B cell (primary cell): ENCODE measurements around the gene TMEM45A. TPM values are rescaled to one million over a fixed set of nuclear protein-coding genes. Genes with fewer than 3 reads are reported as not detected.
"Not testable (repeated sequence)": the region's sequence is repeated elsewhere in the genome, so short reads cannot be mapped to it uniquely, and the experiment has no call there.

Experiments used
- ATAC-seq: fragments of 200-7000 bp; cut with Tn5 transposase; one replicate; pipeline ENCODE4 v1.10.0; 2021; ENCODE audit warnings: low read depth, mild to moderate bottlenecking, moderate number of reproducible peaks, moderate library complexity
- CTCF ChIA-PET: fragments of 350-600 bp; sonication (Branson Sonifier 250); formaldehyde crosslinking; loops from one replicate; lab custom pipeline; 2021; ENCODE audit warnings: antibody characterized with exemption, inconsistent platforms; lab: Charles Lee
- POLR2A ChIA-PET: fragments of 350-600 bp; sonication (Branson Sonifier 250); formaldehyde crosslinking; loops from one replicate; lab custom pipeline; 2021; ENCODE audit warnings: antibody characterized with exemption; lab: Charles Lee
- DNase-seq: peaks from one replicate; pipeline ENCODE4 v3.0.0; 2013
- H2AFZ ChIP-seq: 2 replicates; pipeline ENCODE4 v1.6.1; 2012; ENCODE audit warnings: mild to moderate bottlenecking, low read depth, low read length; ENCODE audit not compliant: insufficient read depth, poor library complexity, severe bottlenecking
- H3K27ac ChIP-seq, 2 donors: 1 replicate in 1 of 2; 2 replicates in 1 of 2; pipeline ENCODE4 v1.5.1; 2012 to 2013; ENCODE audit warnings: low read length in 2 of 2, mild to moderate bottlenecking in 2 of 2, moderate library complexity in 1 of 2
- H3K27me3 ChIP-seq, 4 experiments: fragments of 200-600 bp in 1 of 4; sonication (generic) in 1 of 4; replicated peaks in 1 of 4; 1 replicate in 2 of 4; 2 replicates in 2 of 4; pipeline versions ENCODE4 v1.6.1 to v1.7.0; 2013 to 2016; ENCODE audit warnings: low read length in 3 of 4, mild to moderate bottlenecking in 2 of 4, mixed read lengths in 1 of 4, moderate library complexity in 1 of 4; ENCODE audit not compliant: insufficient read depth in 4 of 4, control insufficient read depth in 3 of 4; ENCODE audit errors: control extremely low read depth in 1 of 4
- H3K36me3 ChIP-seq, 2 experiments: replicated peaks in 1 of 2; 1 replicate in 1 of 2; 2 replicates in 1 of 2; pipeline versions ENCODE4 v1.6.1 to v1.7.1; 2013; ENCODE audit warnings: low read length in 1 of 2; ENCODE audit not compliant: insufficient read depth in 2 of 2, control insufficient read depth in 1 of 2; ENCODE audit errors: control extremely low read depth in 1 of 2, extremely low read depth in 1 of 2
- H3K4me1 ChIP-seq, 2 donors: fragments of 200-600 bp in 1 of 2; sonication (generic) in 1 of 2; 1 replicate in 1 of 2; 2 replicates in 1 of 2; pipeline versions ENCODE4 v1.5.1 to v1.6.1; 2013 to 2017; ENCODE audit warnings: low read length in 2 of 2; ENCODE audit not compliant: control insufficient read depth in 2 of 2, insufficient read depth in 2 of 2
- H3K4me2 ChIP-seq: replicated peaks from 2 replicates; pipeline ENCODE3; 2012; ENCODE audit warnings: mild to moderate bottlenecking, low read depth, low read length; ENCODE audit not compliant: poor library complexity, severe bottlenecking
- H3K4me3 ChIP-seq, 5 experiments: fragments of 200-600 bp in 1 of 5; sonication (generic) in 1 of 5; 1 replicate in 3 of 5; 2 replicates in 2 of 5; pipeline versions ENCODE4 v1.5.1 to v1.7.0; 2011 to 2016; ENCODE audit warnings: low read length in 4 of 5, mild to moderate bottlenecking in 4 of 5, low read depth in 2 of 5, control low read depth in 1 of 5, moderate library complexity in 1 of 5; ENCODE audit not compliant: insufficient read depth in 1 of 5; ENCODE audit errors: control extremely low read depth in 1 of 5, extremely low read depth in 1 of 5
- H3K79me2 ChIP-seq: fragments of 200-600 bp; sonication (generic); one replicate; pipeline ENCODE4 v1.6.0; 2016; ENCODE audit warnings: low read length; ENCODE audit not compliant: control insufficient read depth, insufficient read depth
- H3K9ac ChIP-seq: fragments of 200-600 bp; sonication (generic); 2 replicates; pipeline ENCODE4 v1.6.1; 2017; ENCODE audit warnings: mild to moderate bottlenecking, low read length, moderate library complexity
- H3K9me3 ChIP-seq, 3 donors: one replicate each; pipeline versions ENCODE4 v1.6.1 to v1.7.1; 2013; ENCODE audit warnings: low read length in 2 of 3; ENCODE audit not compliant: control insufficient read depth in 2 of 3, insufficient read depth in 1 of 3; ENCODE audit errors: control extremely low read depth in 1 of 3
- H4K20me1 ChIP-seq: 2 replicates; pipeline ENCODE4 v1.6.0; 2012; ENCODE audit warnings: mild to moderate bottlenecking, low read length; ENCODE audit not compliant: insufficient read depth, control insufficient read depth, poor library complexity, severe bottlenecking
- H3K27ac Mint-ChIP-seq: one replicate; pipeline ENCODE4 v1.8.0; 2021; ENCODE audit warnings: mixed read lengths
- H3K27me3 Mint-ChIP-seq: one replicate; pipeline ENCODE4 v1.8.0; 2021; ENCODE audit warnings: mixed read lengths
- H3K4me1 Mint-ChIP-seq: one replicate; pipeline ENCODE4 v1.8.0; 2021; ENCODE audit warnings: mixed read lengths
- H3K4me3 Mint-ChIP-seq: one replicate; pipeline ENCODE4 v1.8.0; 2021; ENCODE audit warnings: mixed read lengths
- H3K9me3 Mint-ChIP-seq: one replicate; pipeline ENCODE4 v1.8.0; 2022; ENCODE audit warnings: mixed read lengths; ENCODE audit not compliant: insufficient read depth
- CTCF ChIP-seq: fragments of 200-600 bp; IDR thresholded peaks from one replicate; pipeline ENCODE4 v1.8.0; 2022; ENCODE audit warnings: antibody characterized with exemption, mild to moderate bottlenecking
- EZH2 ChIP-seq: IDR thresholded peaks from 2 replicates; pipeline ENCODE4 v1.6.1; 2012; ENCODE audit warnings: borderline replicate concordance, low read depth, mild to moderate bottlenecking, moderate library complexity, low read length; ENCODE audit not compliant: insufficient read depth, poor library complexity, severe bottlenecking
- WGBS: methylation state at CpG from one replicate; pipeline ENCODE4 v1.1.5; 2013; ENCODE audit warnings: missing lambda C conversion rate; ENCODE audit not compliant: insufficient coverage; 5-methylcytosine and 5-hydroxymethylcytosine counted together
- intact Hi-C: fragments of 100-400 bp; cut with micrococcal nuclease; formaldehyde crosslinking; loops from one replicate; pipeline ENCODE4 v1.10.0; 2022
- polyA plus RNA-seq: library from polyadenylated mRNA; depleted of rRNA; stranded (reverse); fragments of >200 nt; gene quantifications from 2 replicates; pipeline ENCODE4 v1.2.3, GENCODE V29; 2012
- total RNA-seq, 2 donors: library from RNA; stranded (reverse); fragments of 120-200 nt in 1 of 2; gene quantifications; 1 replicate in 1 of 2; 2 replicates in 1 of 2; pipeline versions ENCODE4 v1.2.3 to v1.2.4, GENCODE V29; 2013 to 2022

Gene TMEM45A
- total and polyA plus RNA-seq, 2 donors (not counting 1 experiment from before 2014, with no cell fraction given), result 0.20 TPM; not detected in 1

DNA sequence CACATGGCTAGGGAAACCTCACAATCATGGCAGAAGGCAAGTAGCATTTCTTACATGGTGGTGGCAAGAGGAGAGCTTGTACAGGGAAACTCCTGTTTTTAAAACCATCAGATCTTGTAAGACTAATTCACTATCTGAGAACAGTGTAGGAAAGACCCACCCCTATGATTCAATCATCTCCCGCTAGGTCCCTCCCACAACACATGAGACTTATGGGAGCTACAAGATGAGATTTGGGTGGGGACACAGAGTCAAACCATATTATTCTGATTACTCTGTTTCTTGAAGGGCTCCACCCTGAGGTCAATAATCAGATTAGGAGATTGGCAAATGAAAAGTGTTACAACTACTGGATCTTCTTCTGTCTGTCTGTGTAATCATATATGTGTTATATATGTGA lies 21.5 kb upstream of the TMEM45A start:
- Mint-ChIP-seq H3K27ac (no peak overlapping the region), H3K4me3 (no peak overlapping the region), H3K4me1 (no peaks in the 10 kb centered on the region), H3K9me3 (peaks cover 8% of the 10 kb centered on the region), H3K27me3 (peaks cover 5% of the 10 kb centered on the region)
- Histone ChIP-seq H3K27me3 (no peaks in the 10 kb centered on the region), H3K36me3 (no peaks in the 10 kb centered on the region), H3K4me1 (no peaks in the 10 kb centered on the region), H2AFZ (no peak overlapping the region), H3K9ac (no peak overlapping the region), H4K20me1 (no peaks in the 10 kb centered on the region), H3K27ac (no peak overlapping the region), H3K9me3 (peaks cover 0 to 10% (median 6%) of the 10 kb centered on the region in 3 donors), H3K79me2 (no peaks in the 10 kb centered on the region), H3K4me3 (no peak overlapping the region), H3K4me2 (no peak overlapping the region)
- no peak for DNase-seq
- ChIA-PET POLR2A (no interaction called here), CTCF (no interaction called here)
- TF ChIP-seq EZH2 (no peak), CTCF (no peak)
- intact Hi-C loops, result no loop called here
- no CpG with 5 or more reads among the region's 1 CpG for WGBS
- no peak for ATAC-seq

DNA sequence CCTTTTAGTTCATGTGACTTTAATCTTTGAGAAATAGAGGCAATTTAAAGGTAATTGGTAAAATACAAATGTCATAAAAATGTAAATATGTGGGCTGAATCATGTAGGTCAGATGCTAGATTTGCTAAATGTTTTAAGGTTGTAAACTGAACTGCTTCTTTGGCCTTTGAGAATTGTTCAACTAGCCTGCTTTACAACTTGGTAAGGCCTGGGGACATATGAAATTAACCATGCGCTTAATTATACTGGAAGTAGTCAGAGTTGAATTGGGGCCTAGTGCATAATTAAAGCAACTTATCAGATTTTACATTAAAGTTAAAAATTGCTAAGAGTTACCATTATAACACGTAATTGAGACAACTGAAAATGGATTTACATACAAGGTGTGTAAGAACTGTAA lies 21.0 kb upstream of the TMEM45A start:
- no peak overlapping the region for H2AFZ ChIP-seq
- H3K9me3 ChIP-seq, result peaks cover 0 to 10% (median 6%) of the 10 kb centered on the region in 3 donors
- H3K27ac ChIP-seq, result no peak overlapping the region
- H3K79me2 ChIP-seq, result no peaks in the 10 kb centered on the region
- WGBS, result no CpG with 5 or more reads among the region's 2 CpGs
- peaks cover 5% of the 10 kb centered on the region for H3K27me3 Mint-ChIP-seq
- no peak overlapping the region for H3K4me3 Mint-ChIP-seq
- ChIA-PET POLR2A (no interaction called here), CTCF (no interaction called here)
- no peaks in the 10 kb centered on the region for H3K4me1 Mint-ChIP-seq
- H3K36me3 ChIP-seq, result no peaks in the 10 kb centered on the region
- H3K4me1 ChIP-seq, result no peaks in the 10 kb centered on the region
- H4K20me1 ChIP-seq, result no peaks in the 10 kb centered on the region
- H3K27ac Mint-ChIP-seq, result no peak overlapping the region
- no peak overlapping the region for H3K4me2 ChIP-seq
- no peak overlapping the region for H3K9ac ChIP-seq
- H3K27me3 ChIP-seq, result no peaks in the 10 kb centered on the region
- TF ChIP-seq EZH2, result no peak
- no peak for TF ChIP-seq CTCF
- no peak for DNase-seq
- intact Hi-C loops, result no loop called here
- ATAC-seq, result no peak
- H3K4me3 ChIP-seq, result no peak overlapping the region
- peaks cover 8% of the 10 kb centered on the region for H3K9me3 Mint-ChIP-seq

- H3K4me3 ChIP-seq, H3K4me1 ChIP-seq, H3K27ac Mint-ChIP-seq, H3K79me2 ChIP-seq, H2AFZ ChIP-seq, DNase-seq, H3K9me3 Mint-ChIP-seq, H3K27me3 Mint-ChIP-seq, H3K4me2 ChIP-seq, H3K9me3 ChIP-seq, H3K27me3 ChIP-seq, H3K36me3 ChIP-seq, POLR2A ChIA-PET, H4K20me1 ChIP-seq, H3K27ac ChIP-seq, CTCF ChIA-PET, H3K4me3 Mint-ChIP-seq, H3K9ac ChIP-seq, intact Hi-C loops, H3K4me1 Mint-ChIP-seq, ATAC-seq: not testable (repeated sequence)
- 97% methylated on average over 15 of the region's 32 CpGs for WGBS
Measured at GRCh38 chr3:100477851-100478360, 14.5 kb upstream of the TMEM45A start.
